Stimulated activated CD4-positive, alpha-beta T cell treated with anti-CD3 and anti-CD28 coated beads, Interleukin-12 subunit alpha, Interleukin-12 subunit beta, amount 100 ng/mL, for 4 hours (primary cell): ENCODE results near the gene PHYKPL.
"Not testable (repeated sequence)": the region's sequence is repeated elsewhere in the genome, so short reads cannot be mapped to it uniquely, and the experiment has no call there.

Source experiments
- DNase-seq: peaks from one replicate; pipeline ENCODE4 v3.0.0-alpha.2; 2020

PHYKPL gene

DNA sequence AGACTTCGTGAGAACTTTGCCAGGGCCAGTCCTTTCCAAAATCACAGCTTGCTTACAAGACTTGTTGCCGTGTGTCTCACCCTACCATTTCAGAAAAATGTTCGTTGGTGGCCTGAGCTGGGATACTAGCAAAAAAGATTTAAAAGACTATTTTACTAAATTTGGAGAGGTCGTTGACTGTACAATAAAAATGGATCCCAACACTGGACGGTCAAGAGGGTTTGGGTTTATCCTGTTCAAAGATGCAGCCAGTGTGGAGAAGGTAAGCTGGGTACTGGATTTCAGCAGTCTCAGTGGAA lies 26.9 kb downstream of the PHYKPL start:
- no peak for DNase-seq

DNA sequence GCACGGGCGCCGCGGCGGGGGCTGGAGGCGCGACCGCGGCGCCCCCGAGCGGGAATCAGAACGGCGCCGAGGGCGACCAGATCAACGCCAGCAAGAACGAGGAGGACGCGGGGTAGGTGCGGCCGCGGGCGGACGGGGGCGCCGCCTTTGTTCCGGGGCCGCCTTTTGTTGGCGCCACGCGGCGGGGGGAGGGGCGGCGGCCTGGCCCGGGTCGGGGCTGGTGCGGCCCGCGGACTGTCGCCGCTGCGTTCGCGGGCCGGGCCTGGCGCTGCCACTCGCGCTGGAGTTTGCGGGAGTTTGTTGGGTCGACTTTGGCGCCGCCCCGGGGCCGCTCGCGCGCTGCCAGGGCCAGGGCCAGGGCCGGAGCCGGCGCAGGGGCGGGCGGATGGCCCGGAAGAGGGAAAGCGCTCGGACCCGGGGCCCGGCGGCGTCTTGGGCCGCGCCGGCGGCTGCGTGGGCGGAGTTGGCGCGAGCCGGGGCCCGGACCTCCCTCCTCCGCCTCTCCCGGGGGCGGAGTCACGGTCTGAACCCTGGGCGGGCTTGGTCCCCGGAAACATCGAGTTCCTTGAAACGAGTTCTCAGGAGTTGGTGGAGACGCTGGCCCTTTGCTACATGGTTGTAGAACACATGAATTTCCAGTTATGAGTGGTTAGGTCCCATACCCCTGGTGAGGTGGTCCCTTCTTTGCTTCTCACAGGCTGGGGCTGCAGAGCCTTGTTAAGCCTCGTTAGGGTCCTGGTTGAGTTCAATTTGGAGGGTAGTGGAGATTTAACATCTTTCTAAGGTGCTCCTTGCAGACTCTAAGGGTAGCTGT lies 27.5 kb downstream of the PHYKPL start:
- DNase-seq, result peak; percentile 73

DNA sequence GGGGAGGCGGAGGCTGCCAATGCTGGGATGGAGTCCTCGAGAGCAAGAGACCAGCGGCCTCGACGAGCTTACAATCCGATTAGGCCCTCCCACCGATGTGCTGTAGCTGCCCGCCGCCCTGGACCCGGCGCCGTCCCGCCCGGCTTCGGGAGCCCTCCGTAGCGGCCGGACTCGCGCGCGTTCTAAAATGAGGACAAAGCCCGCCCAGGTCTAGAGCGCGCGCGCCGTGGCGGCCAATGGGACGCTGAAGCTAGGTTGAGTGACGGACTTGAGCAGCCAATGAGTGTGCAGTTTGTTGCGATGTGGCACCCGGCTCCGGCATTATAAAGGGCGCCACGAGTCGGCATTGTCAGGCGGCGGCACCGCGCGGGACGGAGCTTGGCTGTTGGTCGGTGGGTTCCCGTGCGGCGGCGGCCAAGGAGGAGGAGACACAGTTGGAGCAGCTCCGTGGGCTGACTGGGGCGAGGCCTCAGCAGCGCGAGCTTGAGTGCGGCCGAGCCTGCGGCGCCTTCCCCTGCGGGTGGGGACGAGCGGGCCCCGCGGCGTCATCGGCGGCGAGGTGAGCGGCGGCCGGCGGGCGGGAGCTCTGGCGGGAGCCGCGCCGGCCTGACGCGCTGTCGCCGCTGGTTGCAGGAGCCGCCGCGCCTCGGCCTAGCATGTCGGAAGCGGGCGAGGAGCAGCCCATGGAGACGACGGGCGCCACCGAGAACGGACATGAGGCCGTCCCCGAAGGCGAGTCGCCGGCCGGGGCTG lies 28.2 kb downstream of the PHYKPL start, which contains the start of gene HNRNPAB:
HNRNPAB (plus strand) TSS at position 352 of the 753 bp plus-strand sequence; CDS start at position 657, 305 bp downstream.
- DNase-seq, result peak; percentile 96

DNA sequence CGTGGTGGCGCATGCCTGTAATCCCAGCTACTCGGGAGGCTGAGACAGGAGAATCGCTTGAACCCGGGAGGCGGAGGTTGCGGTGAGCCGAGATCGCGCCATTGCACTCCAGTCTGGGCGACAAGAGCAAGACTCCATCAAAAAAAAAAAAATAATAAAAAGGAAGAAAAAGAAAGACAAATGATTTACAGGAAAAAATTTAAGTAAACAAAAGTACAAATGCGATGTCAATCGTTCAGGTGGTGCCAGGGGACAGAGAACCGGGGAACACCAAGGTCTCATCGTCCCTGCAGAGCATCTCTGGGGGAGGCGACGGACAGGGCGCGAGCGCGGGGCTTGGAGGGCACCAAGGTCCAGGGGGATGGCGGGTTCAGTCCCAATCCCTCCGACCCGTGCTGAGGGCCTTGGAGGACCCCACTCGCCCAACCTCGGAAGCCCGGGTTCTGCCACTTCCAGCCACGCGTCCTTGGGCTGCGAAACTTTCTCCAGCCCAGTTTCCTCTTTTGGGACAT lies 28.9 kb downstream of the PHYKPL start:
- no peak for DNase-seq

DNA sequence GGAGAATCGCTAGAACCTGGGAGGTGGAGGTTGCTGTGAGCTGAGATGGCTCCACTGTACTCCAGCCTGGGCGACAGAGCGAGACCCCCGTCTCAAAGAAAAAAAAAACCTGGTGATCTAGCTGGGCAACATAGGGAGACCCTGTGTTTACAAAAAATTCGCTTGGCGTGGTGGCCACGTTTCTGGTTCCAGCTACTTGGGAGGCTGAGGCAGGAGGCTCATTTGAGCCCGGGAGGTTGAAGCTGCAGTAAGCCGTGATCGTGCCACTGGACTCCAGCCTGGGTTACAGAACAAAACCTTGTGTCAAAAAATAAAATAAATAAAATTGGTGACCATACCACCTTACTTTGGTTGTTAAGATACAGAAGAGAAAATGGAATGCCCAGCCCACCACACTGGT lies 30.1 kb downstream of the PHYKPL start:
- no peak for DNase-seq

DNA sequence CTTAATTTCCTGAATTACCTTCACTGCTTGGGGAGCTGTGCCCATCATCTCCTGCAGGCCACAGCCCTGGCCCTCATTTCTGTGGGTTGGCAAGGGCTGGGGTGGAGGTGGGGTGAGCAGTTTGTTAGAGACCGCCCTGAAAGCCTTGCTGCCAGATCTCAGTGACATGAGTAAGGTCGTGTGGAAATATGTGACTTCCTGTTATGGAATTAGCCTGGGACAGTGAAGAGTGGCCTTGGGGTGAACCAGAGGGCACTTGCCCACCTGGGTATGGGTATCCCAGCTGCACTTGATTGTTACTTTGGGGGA lies 30.7 kb downstream of the PHYKPL start:
- DNase-seq, result no peak

DNA sequence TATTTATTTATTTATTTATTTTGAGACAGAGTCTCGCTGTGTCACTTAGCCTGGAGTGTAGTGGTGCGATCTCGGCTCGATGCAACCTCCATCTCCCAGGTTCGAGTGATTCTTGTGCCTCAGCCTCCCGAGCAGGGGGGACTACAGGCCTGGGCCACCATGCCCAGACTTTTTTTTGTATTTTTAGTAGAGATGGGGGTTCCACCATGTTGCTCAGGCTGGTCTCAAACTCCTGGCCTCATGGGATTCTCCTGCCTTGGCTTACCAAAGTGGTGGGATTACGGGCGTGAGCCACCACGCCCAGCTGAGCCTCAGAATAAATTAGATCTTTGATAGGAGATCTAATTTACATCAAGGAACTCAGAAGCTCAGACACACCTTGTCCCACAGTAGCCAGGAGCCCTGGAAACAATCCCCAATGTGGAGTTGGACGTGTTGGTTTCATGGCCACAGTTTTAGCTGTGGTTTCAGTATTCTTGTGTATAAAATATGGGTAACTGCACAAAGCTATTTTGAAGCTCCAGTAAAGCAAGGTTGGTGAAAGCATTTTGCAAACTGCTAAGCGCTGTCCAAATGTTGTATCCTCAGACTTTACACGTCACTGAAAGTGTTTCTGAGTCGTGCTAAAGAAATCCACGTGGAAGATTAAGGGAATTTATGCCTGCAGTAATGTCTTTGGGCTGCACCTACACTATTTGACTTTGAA lies 31.2 kb downstream of the PHYKPL start:
- no peak for DNase-seq

DNA sequence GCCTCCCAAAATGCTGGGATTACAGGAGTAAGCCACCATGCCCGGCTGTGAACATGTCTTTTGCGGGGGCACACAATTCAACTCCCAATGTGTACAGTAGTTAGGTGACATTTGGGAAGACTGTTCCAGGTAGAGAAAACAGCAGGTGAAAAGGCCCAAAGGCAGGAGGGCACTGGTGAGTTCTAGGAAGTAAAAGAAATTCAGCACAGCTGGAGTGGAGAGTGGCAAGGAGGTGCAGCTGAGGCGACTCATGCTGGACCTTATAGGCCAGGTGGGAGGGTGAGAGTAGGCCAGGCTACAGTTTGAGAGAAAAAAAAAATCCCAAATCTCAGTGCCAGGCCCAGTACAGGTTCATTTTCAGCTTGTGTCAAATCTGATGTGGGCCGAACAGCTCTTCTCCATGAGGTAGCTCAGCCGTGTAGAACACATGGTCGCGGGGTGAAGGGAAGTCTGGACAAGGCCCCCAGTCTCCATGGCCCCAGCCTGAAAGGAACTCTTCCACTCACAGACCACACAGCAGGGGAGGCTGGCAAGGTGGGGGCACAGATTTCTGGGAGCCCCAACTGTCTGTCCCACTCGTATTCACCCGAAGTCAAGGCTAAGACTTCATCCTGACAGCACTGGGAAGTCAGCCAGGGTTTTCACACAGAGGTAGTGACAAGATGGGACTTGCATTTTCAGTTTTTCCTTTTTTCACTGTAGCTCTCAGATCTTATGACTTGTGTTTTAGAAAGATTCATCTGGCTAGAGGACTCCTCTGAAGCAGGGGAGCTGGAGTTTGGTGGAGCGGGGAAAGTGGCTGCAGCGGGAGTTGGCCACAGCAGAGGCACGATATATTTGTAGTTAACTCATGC lies 32.8 kb downstream of the PHYKPL start:
- DNase-seq, result no peak

DNA sequence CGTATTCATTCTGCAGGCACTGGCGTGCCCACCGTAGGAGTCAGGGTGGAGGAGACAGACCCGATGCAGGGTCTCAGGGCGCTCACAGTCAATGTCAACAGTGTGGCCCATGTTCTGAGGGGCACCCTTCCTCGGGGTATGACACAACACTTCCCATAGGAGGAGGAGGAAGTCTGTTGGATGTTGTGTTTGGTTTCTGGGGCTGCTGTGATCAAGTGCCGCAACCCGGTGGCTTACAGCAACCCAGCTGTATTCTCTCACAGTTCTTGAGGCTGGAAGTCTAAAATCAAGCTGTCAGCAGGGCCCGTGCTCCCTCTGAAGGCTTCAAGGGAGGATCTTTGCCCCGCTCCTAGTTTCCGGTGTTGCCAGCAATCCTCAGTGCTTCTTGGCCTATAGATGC lies 33.9 kb downstream of the PHYKPL start:
- DNase-seq, result no peak

DNA sequence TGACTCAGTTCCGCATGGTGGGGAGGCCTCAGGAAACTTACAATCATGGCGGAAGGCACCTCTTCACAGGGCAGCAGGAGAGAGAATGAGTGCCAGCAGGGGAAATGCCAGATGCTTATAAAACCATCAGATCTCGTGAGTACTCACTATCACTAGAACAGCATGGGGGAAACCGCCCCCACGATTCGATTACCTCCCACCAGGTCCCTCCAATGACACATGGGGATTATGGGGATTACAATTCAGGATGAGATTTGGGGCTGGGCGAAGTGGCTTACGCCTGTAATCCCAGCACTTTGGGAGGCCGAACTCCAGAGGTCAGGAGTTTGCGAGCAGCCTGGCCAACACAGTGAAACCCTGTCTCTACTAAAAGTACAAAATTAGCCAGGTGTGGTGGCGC lies 34.5 kb downstream of the PHYKPL start:
- not testable (repeated sequence) for DNase-seq

DNA sequence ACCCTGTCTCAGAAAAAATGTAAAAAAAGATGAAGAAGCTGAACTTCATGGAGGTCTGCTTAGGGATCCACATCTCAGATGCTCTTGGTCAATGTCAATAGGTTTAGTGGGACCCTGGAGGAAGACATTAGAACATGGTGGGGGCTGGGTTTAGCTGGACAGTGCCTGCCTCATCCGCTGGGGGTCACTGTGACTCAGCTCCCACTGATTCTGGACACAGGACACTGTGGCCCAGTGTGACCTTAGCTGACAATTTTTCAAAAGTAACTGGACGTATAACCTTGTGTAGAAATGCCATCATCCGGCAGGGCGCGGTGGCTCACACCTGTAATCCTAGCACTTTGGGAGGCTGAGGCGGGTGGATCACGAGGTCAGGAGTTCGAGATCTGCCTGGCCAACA lies 35.6 kb downstream of the PHYKPL start:
- no peak for DNase-seq

DNA sequence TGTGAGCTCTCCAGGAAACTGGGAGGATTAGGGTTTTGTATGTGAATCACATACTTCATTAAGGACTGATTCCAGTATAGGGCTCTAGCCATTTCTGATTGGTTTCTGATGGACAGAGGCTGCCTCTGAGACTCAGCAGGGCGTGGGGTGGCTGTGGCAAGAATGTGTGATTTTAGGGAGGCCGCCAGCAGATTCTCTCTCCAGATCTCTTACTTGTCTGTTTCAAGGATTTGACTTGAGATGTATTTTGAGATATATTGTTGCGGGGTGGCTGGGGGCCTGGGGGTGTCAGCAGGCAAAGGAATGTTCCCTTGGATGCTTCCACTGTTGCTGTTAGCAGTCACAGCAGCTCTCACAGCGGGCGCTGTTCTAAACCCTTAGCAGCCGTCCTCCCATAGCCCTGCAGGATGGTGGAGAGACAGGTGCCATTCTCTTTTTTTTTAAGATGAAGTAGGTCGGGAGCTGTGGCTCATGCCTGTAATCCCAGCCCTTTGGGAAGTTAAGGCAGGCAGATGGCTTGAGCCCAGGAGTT lies 36.3 kb downstream of the PHYKPL start:
- no peak for DNase-seq

DNA sequence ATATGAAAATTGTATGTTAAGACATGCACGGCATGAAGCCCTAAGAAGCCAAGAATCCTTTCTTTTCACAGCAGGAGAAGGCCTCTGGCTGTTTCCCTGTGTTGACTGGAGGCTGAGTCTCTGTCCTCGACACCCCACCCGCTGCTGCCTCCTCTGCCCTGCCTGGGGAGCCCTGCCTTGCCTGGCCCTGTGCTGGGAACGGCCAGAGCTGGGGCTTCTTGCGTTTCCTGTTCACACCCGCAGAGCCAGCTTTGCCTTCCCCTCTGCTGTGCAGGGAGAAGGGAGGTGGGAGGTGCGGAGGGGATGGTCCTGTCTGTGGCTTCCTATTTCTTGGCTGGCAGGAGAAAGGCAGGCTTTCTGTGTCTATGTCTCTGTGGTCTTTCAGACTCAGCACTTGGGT lies 38.6 kb downstream of the PHYKPL start:
- DNase-seq, result no peak

DNA sequence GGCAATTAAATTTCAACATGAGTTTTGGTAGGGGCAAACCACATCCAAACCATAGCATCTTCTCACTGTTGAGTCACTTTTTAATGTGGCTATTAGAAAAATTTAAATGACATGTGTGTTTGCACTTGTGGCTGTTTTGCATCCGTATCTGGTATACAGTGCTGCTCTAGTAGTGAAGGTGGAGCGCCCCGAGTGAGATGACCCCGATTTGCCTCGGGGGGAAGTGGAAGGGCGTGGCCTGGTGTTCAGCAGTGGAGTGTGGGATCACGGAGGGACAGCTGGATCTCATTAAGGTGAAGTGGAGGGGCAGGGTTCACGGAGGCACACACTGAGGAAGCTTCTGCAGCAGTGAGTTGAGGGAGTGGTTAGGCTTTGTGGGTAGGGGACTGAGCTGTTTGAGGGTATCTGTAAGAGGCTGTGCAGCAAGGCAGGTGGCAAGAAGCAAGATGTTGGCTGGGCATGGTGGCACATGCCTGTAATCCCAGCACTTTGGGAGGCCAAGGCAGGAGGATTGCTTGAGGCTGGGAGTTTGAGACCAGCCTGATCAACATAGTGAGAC lies 39.3 kb downstream of the PHYKPL start:
- no peak for DNase-seq

DNA sequence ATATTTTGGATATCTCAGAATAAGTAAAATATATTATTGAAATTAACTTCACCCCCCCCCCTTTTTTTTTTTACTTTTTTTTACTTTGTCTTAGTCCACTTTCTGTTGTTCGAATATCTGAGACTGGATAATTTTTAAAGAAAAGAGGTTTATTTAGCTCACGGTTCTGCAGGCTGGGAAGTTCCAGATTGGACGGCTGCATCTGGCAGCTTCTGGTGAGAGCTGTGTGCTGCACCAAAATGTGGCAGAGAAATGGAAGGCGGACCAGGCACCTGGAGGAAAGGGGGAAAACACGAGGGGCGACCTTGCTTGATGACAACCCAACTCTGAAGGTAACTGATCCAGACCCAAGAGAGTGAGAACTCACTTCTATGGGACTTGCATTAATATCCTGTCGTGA lies 39.8 kb downstream of the PHYKPL start:
- no peak for DNase-seq

DNA sequence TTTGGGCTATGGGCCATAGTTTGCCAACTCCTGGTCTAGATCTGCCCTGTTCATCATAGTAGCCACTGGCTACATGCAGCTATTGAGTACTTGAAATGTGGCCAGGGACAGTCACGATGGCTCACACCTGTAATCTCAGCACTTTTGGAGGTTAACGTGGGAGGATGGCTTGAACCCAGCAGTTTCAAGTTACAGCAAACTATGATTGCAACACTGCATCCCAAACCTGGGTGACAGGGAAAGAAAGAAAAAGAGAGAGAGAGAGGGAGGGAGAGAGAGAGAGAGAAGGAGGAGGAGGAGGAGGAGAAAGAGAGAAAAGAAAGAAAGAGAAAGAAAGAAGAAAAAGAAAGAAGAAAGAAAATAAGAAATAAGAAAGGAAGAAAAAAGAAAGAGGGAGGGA lies 40.4 kb downstream of the PHYKPL start:
- DNase-seq, result no peak

DNA sequence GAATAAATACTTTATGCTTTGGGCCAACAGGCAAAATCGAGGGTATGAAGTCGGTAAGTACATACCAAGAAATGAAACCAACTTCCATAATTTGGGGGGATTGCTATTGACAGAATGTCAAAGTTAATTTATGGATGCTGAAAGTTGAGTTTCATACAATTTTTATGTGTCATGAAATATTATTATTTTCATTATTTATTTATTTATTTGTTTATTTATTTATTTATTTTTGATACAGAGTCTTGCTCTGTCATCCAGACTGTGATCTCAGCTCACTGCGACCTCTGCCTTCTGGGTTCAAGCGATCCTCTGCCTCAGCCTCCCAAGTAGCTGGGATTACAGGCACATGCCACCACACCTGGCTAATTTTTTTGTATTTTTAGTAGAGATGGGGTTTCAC lies 40.9 kb downstream of the PHYKPL start:
- DNase-seq, result no peak

DNA sequence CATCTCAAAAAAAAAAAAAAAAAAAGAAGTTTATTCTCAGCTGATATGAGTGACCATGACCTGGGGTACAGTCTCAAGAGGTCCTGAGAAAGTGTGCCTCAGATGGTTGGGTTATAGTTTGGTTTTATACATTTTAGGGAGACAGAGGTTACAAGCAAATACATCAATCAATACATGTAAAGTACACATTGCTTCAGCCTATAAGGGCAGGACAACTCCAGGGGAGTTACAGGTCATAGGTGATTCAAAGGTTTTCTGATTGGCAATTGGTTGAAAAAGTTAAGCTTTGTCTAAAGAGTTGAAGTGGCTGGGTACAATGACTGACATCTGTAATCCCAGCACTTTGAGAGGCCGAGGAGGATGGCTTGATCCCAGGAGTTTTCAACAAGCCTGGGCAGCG lies 43.2 kb downstream of the PHYKPL start:
- no peak for DNase-seq

DNA sequence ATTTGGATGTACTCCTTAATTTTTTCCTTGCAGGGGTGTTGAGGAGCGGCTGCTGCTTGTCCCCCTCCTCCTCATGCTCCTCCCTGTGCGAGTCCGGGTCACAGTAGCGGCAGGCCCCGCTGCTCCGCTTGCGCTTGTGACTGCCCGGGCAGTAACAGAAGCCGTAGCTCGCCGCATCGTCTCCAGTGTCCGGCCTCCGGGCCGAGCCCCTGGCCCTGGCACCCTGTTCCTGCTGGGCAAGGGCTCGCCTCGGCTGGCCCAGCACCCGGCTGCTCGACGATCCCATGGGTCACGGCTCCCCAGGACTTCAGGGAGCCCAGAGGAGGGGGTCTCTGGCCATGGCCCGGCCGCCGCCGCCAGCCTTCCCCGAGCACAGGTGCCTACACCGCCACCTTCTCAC lies 45.6 kb downstream of the PHYKPL start, which contains the start of gene GMCL2:
GMCL2 (minus strand) TSS at position 358 of the 400 bp plus-strand sequence; CDS start at position 286, 72 bp downstream.
- DNase-seq, result no peak

DNA sequence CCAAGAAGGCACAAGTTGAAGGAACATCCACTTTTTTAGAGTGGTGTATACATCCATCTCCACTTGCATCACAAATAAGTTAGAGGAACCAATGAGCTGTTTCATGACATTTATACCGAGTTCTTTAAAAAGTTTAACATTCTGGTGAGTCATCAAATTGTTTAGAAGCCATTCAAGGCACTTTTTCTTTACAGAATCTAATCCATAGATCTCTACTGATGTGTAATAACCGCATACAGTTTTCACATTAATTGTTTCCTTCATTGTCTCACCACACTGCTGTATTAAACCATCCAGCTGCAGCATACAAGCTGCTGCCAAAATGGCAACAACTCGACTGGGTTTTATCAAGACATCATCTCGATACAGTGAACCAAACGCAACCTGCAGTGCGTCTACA lies 46.2 kb downstream of the PHYKPL start:
- DNase-seq, result no peak

DNA sequence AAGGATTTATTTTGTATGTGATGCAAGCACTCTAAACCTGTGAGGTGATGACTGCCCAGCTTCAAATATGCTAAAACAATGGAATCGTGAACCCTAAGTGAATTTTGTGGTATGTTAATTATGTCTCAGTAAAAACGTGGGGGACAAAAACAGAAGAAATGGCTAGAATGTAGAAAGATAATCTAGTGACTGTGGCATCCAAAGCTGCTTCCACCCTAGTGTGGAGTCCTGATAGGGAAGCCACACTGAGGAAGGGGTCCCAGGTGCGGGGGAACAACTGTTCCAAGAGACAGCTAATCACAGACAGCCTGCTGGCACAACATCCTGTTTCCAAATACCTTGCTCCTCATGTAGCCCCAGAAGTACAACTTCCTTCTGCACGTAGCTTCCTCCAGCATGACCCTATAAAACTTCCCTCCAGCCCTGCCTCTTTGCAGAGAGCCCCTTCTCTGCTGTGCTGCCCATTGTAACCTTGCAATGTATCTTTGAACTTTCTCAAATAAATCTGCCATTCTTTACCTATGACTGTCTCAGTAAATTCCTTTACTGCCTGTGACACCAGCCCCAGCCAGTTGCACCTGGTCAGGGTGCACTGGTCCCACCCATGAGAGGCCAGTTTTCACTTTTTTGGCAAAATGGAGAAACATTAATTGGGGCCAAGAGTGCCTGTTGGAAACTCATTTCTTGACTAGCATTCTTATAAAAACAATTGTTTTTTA lies 50.3 kb downstream of the PHYKPL start:
- DNase-seq, result no peak
